HG02678 (cell line): Measurements from ENCODE around the gene SHC2.

Experiments used
- ATAC-seq: cut with Tn5 transposase; IDR thresholded peaks from one replicate; pipeline ENCODE4 v1.9.1; 2021; ENCODE audit warnings: mild to moderate bottlenecking, moderate library complexity; ENCODE audit not compliant: unreplicated experiment

The SHC2 gene

DNA sequence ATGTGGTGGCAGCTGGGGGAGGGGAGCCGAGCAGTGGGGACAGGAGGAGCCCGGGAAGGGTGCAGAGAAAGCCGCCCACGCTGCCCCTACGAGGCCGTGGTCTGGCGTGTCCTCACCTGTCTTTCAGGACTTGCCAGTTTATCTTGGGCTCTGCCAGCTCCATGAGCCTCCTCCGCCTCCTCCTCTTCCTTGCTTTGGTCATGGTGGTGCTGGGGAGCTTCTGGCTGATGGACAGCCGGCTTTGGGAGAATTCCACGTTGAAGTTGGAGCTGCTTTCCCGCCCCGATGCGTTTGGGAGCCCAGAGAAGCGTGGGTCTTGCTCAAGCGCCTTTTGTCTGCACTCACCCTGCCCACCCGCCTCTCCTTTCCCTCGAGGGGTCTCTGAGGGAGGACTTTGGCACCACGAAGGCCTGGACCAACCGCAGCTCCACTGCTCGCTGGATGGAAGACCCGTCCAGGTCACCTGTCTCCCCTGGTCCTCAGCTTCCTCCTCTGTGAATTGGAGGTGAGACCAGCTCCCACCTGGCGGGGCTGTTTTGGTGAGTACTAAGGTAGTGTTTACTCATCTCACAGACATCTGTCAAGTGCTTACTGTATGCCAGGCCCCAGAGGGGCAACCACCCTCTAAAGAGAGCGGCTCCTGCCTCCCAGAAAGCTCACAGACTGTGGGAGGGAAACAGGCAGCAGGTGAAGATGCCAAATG is 86.5 kb downstream of the SHC2 start:
- no peak for ATAC-seq

GRCh38 chr19:373391-374182 is 87.2 kb downstream of the SHC2 start:
- ATAC-seq: no peak

GRCh38 chr19:372306-372890 is 88.4 kb downstream of the SHC2 start:
- ATAC-seq: no peak

- no peak for ATAC-seq
Observed at GRCh38 chr19:371501-372168, 89.2 kb downstream of the SHC2 start.

GRCh38 chr19:370641-371330 is 90.0 kb downstream of the SHC2 start:
- no peak for ATAC-seq

GRCh38 chr19:369876-370275 is 91.0 kb downstream of the SHC2 start:
- ATAC-seq: no peak

- no peak for ATAC-seq
Observed at GRCh38 chr19:369256-369655, 91.6 kb downstream of the SHC2 start.

- ATAC-seq: no peak
Observed at GRCh38 chr19:368630-369024, 92.2 kb downstream of the SHC2 start.

DNA sequence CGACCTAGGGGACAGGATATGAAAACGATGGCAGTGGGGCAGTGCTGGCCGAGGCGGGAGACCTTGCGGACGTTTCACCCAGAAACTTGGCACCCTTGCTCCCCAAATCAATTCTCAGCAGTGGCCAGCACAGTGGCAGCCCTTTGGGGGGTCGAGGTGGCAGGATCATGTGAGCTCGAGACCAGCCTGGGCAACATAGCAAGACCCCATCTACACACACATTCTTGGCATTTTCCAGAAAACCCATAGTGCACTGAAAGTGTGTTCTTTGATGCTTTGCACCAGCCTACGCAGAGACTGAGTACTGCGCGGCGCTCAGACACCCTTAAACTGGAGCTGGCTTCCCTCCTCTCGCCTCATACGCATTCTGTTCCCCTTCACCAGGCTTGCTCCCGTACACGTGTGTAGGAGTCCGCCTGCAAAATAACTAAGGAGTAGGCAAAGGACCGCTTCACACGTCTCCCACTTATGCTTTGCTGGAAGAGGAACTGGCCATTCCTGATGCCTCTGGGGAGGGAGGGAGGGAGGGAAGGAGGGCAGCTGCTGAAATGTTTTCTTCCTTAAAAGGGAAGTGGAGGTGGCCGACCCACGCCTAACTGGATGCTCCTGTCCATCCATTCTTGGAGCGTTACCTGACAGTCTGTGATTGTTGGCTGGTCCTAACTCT is 92.7 kb downstream of the SHC2 start:
- ATAC-seq: no peak

GRCh38 chr19:367561-367960 is 93.3 kb downstream of the SHC2 start:
- ATAC-seq: no peak

DNA sequence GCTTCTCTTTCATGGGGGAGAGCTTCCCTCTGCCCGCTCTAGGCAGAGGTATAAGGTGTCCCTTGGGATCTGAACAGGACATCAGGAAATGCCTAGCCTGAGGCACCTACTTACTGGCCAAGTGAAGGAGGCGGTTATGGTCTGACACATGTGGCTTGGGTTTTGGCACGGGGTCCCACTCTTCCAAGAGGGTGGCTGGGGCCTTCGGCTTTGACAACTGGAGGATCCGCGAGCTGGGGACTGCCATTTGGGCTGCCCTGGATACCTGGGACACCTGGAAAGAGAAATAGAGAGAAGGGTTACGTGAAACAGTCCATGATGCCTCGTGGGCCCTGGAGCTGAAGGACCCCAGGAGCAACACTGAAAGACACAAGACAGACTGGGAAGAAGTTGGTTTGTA is 93.9 kb downstream of the SHC2 start:
- no peak for ATAC-seq
